ENCODE measurements around the gene CBX1. TPM values are rescaled to one million over a fixed set of nuclear protein-coding genes. Genes with fewer than 3 reads are reported as not detected.

CBX1 gene
- total RNA-seq, 1 donor from 2014 or later = 43.5 TPM

DNA sequence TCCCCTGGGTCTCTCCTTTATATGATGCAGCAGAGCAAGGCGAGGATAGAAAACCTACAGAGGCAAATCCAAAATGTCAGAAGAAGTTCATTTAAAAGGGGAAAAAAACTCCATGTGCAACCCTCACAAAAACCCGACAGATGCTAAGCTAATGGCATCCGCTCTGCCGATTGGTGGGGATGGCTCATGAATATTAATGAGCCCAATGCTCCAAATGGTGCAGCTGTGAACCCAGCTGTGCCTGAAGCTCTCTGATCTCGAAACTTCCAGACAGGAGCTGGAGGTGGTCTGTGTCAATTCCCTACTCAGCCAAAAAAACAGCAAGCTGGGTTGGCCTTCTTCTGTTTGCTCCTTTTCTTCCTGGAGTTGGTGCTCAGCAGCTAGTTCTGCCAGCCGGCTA, 21.8 kb upstream of the CBX1 start:
- no peaks in the 10 kb centered on the region for H3K27me3 ChIP-seq
- no peak overlapping the region for H3K27ac ChIP-seq
- intact Hi-C loops (cut with DNase I) = loop anchor here (5.0 kb wide), 1 partner anchor 101 kb away; no protein-coding TSS in a partner anchor
- no peak overlapping the region for H3K4me3 ChIP-seq
- no peaks in the 10 kb centered on the region for H3K4me1 ChIP-seq
- TF ChIP-seq POLR2A (IDR thresholded peaks at IDR 0.05) = no peak
- TF ChIP-seq POLR2AphosphoS5 (IDR thresholded peaks at IDR 0.05; ENCODE audit: insufficient read depth in 1 of 2, low read depth in 1 of 2) = no peak
- TF ChIP-seq, protein P1, sequence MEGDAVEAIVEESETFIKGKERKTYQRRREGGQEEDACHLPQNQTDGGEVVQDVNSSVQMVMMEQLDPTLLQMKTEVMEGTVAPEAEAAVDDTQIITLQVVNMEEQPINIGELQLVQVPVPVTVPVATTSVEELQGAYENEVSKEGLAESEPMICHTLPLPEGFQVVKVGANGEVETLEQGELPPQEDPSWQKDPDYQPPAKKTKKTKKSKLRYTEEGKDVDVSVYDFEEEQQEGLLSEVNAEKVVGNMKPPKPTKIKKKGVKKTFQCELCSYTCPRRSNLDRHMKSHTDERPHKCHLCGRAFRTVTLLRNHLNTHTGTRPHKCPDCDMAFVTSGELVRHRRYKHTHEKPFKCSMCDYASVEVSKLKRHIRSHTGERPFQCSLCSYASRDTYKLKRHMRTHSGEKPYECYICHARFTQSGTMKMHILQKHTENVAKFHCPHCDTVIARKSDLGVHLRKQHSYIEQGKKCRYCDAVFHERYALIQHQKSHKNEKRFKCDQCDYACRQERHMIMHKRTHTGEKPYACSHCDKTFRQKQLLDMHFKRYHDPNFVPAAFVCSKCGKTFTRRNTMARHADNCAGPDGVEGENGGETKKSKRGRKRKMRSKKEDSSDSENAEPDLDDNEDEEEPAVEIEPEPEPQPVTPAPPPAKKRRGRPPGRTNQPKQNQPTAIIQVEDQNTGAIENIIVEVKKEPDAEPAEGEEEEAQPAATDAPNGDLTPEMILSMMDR (IDR thresholded peaks at IDR 0.05) = no peak
- no peaks in the 10 kb centered on the region for H3K9me3 ChIP-seq
- no peak for DNase-seq (ENCODE audit: extremely low spot score in 2 of 2)
- H3K36me3 ChIP-seq = peaks cover 0 to 41% of the 10 kb centered on the region in 2 donors

DNA sequence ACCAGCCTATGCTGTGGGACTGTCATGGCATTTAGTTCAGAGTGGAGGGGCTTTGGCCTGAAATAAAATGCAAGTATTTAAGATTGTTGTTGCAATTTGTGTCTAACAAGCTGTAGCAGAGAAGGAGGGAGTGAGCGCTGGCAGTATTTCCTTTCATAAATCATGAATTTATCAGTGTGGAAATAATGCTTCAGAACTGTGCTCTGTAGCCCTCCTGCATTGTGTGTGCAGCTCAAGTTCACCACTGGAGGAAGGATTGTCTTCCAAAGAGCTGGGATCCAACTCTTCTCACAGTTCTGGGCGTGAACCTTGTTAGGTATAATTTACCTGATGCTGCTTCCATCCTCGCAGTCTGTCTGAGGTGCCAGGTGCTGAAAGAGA, 21.4 kb upstream of the CBX1 start:
- Histone ChIP-seq H3K27me3 (no peaks in the 10 kb centered on the region), H3K4me3 (no peak overlapping the region), H3K36me3 (peaks cover 0 to 46% of the 10 kb centered on the region in 2 donors), H3K27ac (no peak overlapping the region), H3K9me3 (no peaks in the 10 kb centered on the region), H3K4me1 (no peaks in the 10 kb centered on the region)
- DNase-seq (ENCODE audit: extremely low spot score in 2 of 2) = no peak
- intact Hi-C loops (cut with DNase I) = loop anchor here (5.0 kb wide), 1 partner anchor 100 kb away; no protein-coding TSS in a partner anchor
- TF ChIP-seq POLR2A (IDR thresholded peaks at IDR 0.05) = no peak
- TF ChIP-seq, protein P1 (IDR thresholded peaks at IDR 0.05) = no peak
- no peak for TF ChIP-seq POLR2AphosphoS5 (IDR thresholded peaks at IDR 0.05; ENCODE audit: insufficient read depth in 1 of 2, low read depth in 1 of 2)

DNA sequence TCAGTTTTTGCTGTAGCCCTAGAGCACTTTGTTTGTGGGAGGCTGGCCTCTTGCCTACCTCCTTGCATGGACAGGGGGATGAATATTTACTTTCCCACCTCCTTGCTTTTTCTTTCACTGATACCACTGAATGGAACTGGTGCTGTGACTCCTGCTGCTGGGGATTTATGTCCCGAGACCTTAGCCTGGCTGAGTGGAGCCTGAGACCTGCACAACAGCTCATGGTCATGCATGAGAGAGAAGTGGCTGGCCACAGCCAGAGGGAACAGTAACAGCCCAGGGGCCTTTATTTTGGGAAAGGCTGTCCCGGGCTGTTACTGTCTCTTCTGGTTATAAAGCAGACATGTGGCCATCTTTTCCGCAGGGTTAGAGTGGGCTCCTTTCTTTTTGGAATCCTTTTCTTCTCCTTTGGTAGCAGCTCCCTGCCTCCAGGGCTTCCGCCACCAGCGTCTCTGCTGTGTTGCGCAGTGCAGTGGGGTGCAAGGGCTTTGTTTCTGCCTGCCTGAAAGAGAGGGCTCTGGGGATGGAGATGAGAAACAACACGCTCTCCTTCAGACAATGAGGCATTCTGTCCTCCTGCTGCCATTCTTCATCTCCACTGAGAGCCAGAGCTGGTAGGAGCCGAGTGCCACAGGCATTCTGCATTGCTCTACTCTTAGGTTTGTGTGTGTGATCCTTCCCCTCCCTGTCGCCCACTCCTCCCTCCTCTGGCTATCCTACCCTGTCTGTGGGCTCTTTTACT, 20.8 kb upstream of the CBX1 start:
- Histone ChIP-seq H3K4me3 (no peak overlapping the region), H3K36me3 (peaks cover 0 to 48% of the 10 kb centered on the region in 2 donors), H3K27me3 (no peaks in the 10 kb centered on the region), H3K27ac (no peak overlapping the region), H3K9me3 (no peaks in the 10 kb centered on the region), H3K4me1 (no peaks in the 10 kb centered on the region)
- TF ChIP-seq POLR2A (IDR thresholded peaks at IDR 0.05) (no peak), POLR2AphosphoS5 (IDR thresholded peaks at IDR 0.05; ENCODE audit: insufficient read depth in 1 of 2, low read depth in 1 of 2) (no peak)
- TF ChIP-seq, protein P1 (IDR thresholded peaks at IDR 0.05) = no peak
- no peak for DNase-seq (ENCODE audit: extremely low spot score in 2 of 2)
- intact Hi-C loops (cut with DNase I) = loop anchor here (5.0 kb wide), 1 partner anchor 100 kb away; no protein-coding TSS in a partner anchor

DNA sequence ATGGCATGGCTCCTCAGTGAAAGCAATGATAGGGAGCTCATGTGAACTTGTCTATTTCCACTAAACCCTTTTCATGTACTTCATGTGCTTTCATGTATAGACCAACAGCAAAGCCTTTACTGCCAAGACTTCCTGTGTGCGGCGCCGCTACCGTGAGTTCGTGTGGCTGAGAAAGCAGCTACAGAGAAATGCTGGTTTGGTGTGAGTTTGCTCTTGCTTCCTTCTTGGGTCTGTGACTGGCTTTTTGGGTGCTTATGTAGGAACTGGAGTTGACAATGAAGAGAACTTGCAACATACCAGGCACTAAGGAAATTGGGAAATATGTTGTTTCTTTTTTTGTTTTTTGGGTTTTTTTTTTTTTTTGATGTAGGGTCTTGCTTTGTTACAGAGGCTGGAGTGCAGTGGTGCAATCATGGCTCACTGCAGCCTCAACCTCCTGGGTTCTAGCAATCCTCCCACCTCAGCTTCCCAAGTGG, 12.0 kb upstream of the CBX1 start:
- Histone ChIP-seq H3K27me3 (no peaks in the 10 kb centered on the region), H3K4me1 (peaks cover 32% of the 10 kb centered on the region), H3K4me3 (no peak overlapping the region), H3K9me3 (no peaks in the 10 kb centered on the region), H3K36me3 (peaks cover 0 to 14% of the 10 kb centered on the region in 2 donors), H3K27ac (no peak overlapping the region)
- TF ChIP-seq POLR2A (IDR thresholded peaks at IDR 0.05) = no peak
- TF ChIP-seq, protein P1 (IDR thresholded peaks at IDR 0.05) = no peak
- TF ChIP-seq POLR2AphosphoS5 (IDR thresholded peaks at IDR 0.05; ENCODE audit: insufficient read depth in 1 of 2, low read depth in 1 of 2) = no peak
- intact Hi-C loops (cut with DNase I) = no loop called here
- DNase-seq (ENCODE audit: extremely low spot score in 2 of 2) = no peak

DNA sequence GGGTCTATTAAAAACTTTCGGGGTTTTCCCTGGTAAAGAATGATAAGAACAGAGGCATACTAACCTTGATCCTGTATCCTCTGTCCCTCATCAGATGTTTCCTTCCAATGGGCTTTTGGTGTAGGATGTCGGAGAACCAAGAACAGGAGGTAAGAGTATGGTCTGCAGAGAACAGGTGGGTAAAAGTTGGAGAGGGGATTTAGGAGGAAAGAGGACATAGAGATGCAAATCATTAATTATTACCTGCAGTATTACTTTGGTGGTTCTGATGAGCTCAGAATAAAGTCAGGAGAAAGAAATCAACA, 10.6 kb upstream of the CBX1 start:
- Histone ChIP-seq H3K36me3 (peaks cover 0 to 6% of the 10 kb centered on the region in 2 donors), H3K27me3 (no peaks in the 10 kb centered on the region), H3K4me1 (peaks cover 34% of the 10 kb centered on the region), H3K4me3 (no peak overlapping the region), H3K9me3 (no peaks in the 10 kb centered on the region), H3K27ac (no peak overlapping the region)
- intact Hi-C loops (cut with DNase I) = no loop called here
- no peak for DNase-seq (ENCODE audit: extremely low spot score in 2 of 2)
- no peak for TF ChIP-seq POLR2A (IDR thresholded peaks at IDR 0.05)
- no peak for TF ChIP-seq POLR2AphosphoS5 (IDR thresholded peaks at IDR 0.05; ENCODE audit: insufficient read depth in 1 of 2, low read depth in 1 of 2)
- TF ChIP-seq, protein P1 (IDR thresholded peaks at IDR 0.05) = no peak

Data from vagina (tissue), 2 donors.